Nephron progenitor cell (in vitro differentiated cells): ENCODE measurements around the gene PHLDA1.

Experiments
- DNase-seq: peaks from one replicate; pipeline ENCODE4 v3.0.0; 2021
- H3K27ac Mint-ChIP-seq: 2 replicates; pipeline ENCODE4 v1.8.0; 2021; ENCODE audit warnings: mild to moderate bottlenecking, moderate library complexity, mixed read lengths
- H3K27me3 Mint-ChIP-seq: 2 replicates; pipeline ENCODE4 v1.8.0; 2021; ENCODE audit warnings: mild to moderate bottlenecking, low read depth, mixed read lengths; ENCODE audit not compliant: poor library complexity
- H3K36me3 Mint-ChIP-seq: 2 replicates; pipeline ENCODE4 v1.8.0; 2021; ENCODE audit warnings: low read depth, mixed read lengths
- H3K4me1 Mint-ChIP-seq: 2 replicates; pipeline ENCODE4 v1.8.0; 2021; ENCODE audit warnings: mixed read lengths
- H3K4me3 Mint-ChIP-seq: 2 replicates; pipeline ENCODE4 v1.8.0; 2021; ENCODE audit warnings: mild to moderate bottlenecking, moderate library complexity, mixed read lengths
- H3K9me3 Mint-ChIP-seq: 2 replicates; pipeline ENCODE4 v1.8.0; 2021; ENCODE audit warnings: mild to moderate bottlenecking, moderate library complexity, mixed read lengths
- CTCF ChIP-seq: fragments of 200-600 bp; sonication (generic); IDR thresholded peaks from 2 replicates; pipeline ENCODE4 v1.5.0; 2021; ENCODE audit warnings: antibody characterized with exemption

Gene PHLDA1

GRCh38 chr12:76002598-76003354 is 28.8 kb downstream of the PHLDA1 start:
- no peak for TF ChIP-seq CTCF
- no peak for DNase-seq
- Mint-ChIP-seq H3K4me3 (no peak overlapping the region), H3K27ac (no peak overlapping the region), H3K9me3 (peaks cover 23% of the 10 kb centered on the region), H3K36me3 (peaks cover 19% of the 10 kb centered on the region), H3K27me3 (peaks cover 8% of the 10 kb centered on the region), H3K4me1 (peaks cover 32% of the 10 kb centered on the region)

- Mint-ChIP-seq H3K4me1 (peaks cover 17% of the 10 kb centered on the region), H3K9me3 (peaks cover 3% of the 10 kb centered on the region), H3K27me3 (peaks cover 6% of the 10 kb centered on the region), H3K36me3 (peaks cover 3% of the 10 kb centered on the region), H3K27ac (no peak overlapping the region), H3K4me3 (no peak overlapping the region)
- DNase-seq: no peak
- TF ChIP-seq CTCF: no peak
Observed at GRCh38 chr12:75998292-75999063, 33.1 kb downstream of the PHLDA1 start.

- Mint-ChIP-seq H3K4me3 (no peak overlapping the region), H3K27ac (no peak overlapping the region), H3K36me3 (no peaks in the 10 kb centered on the region), H3K9me3 (no peaks in the 10 kb centered on the region), H3K4me1 (peaks cover 17% of the 10 kb centered on the region), H3K27me3 (peaks cover 3% of the 10 kb centered on the region)
- no peak for DNase-seq
- TF ChIP-seq CTCF: no peak
Observed at GRCh38 chr12:75997658-75998057, 33.9 kb downstream of the PHLDA1 start.

- no peak for TF ChIP-seq CTCF
- Mint-ChIP-seq H3K36me3 (no peaks in the 10 kb centered on the region), H3K4me1 (peaks cover 17% of the 10 kb centered on the region), H3K4me3 (no peak overlapping the region), H3K9me3 (no peaks in the 10 kb centered on the region), H3K27me3 (peaks cover 3% of the 10 kb centered on the region), H3K27ac (no peak overlapping the region)
- no peak for DNase-seq
Observed at GRCh38 chr12:75996861-75997447, 34.6 kb downstream of the PHLDA1 start.

- H3K36me3 Mint-ChIP-seq: no peaks in the 10 kb centered on the region
- no peak for DNase-seq
- H3K27ac Mint-ChIP-seq: no peak overlapping the region
- peaks cover 3% of the 10 kb centered on the region for H3K27me3 Mint-ChIP-seq
- H3K9me3 Mint-ChIP-seq: no peaks in the 10 kb centered on the region
- no peak for TF ChIP-seq CTCF
- no peak overlapping the region for H3K4me3 Mint-ChIP-seq
- H3K4me1 Mint-ChIP-seq: peaks cover 17% of the 10 kb centered on the region
Observed at GRCh38 chr12:75995691-75996090, 35.9 kb downstream of the PHLDA1 start.
